GM21515 (cell line): ENCODE measurements around the gene HLA-DPA1.
"Not testable (repeated sequence)": the region's sequence is repeated elsewhere in the genome, so short reads cannot be mapped to it uniquely, and the experiment has no call there.

Source experiments
- ATAC-seq: cut with Tn5 transposase; IDR thresholded peaks from one replicate; pipeline ENCODE4 v1.9.1; 2021; ENCODE audit not compliant: unreplicated experiment

Gene HLA-DPA1

GRCh38 chr6:33073431-33073871 is at the start of gene HLA-DPA1:
TSS of gene HLA-DPA1 (minus strand) at chr6:33073649.
- peak; percentile 63 for ATAC-seq

GRCh38 chr6:33123181-33123580 is 49.7 kb upstream of the HLA-DPA1 start:
- ATAC-seq = no peak

- ATAC-seq = no peak
Observed at GRCh38 chr6:33120001-33120400, 46.6 kb upstream of the HLA-DPA1 start.

GRCh38 chr6:33118525-33119123 is 45.2 kb upstream of the HLA-DPA1 start:
- no peak for ATAC-seq

GRCh38 chr6:33117811-33118277 is 44.4 kb upstream of the HLA-DPA1 start:
- no peak for ATAC-seq

GRCh38 chr6:33116841-33117711 is 43.6 kb upstream of the HLA-DPA1 start:
- no peak for ATAC-seq

GRCh38 chr6:33116417-33116816 is 43.0 kb upstream of the HLA-DPA1 start:
- no peak for ATAC-seq

- no peak for ATAC-seq
Observed at GRCh38 chr6:33114406-33114805, 41.0 kb upstream of the HLA-DPA1 start.

GRCh38 chr6:33113755-33114154 is 40.3 kb upstream of the HLA-DPA1 start:
- no peak for ATAC-seq

GRCh38 chr6:33112148-33112547 is 38.7 kb upstream of the HLA-DPA1 start:
- peak; percentile 71 for ATAC-seq

- no peak for ATAC-seq
Observed at GRCh38 chr6:33108307-33108706, 34.9 kb upstream of the HLA-DPA1 start.

- no peak for ATAC-seq
Observed at GRCh38 chr6:33107641-33108040, 34.2 kb upstream of the HLA-DPA1 start.

GRCh38 chr6:33105916-33106871 is 32.7 kb upstream of the HLA-DPA1 start:
- ATAC-seq = no peak

- no peak for ATAC-seq
Observed at GRCh38 chr6:33105386-33105785, 31.9 kb upstream of the HLA-DPA1 start.

- ATAC-seq = no peak
Observed at GRCh38 chr6:33104887-33105286, 31.4 kb upstream of the HLA-DPA1 start.

- no peak for ATAC-seq
Observed at GRCh38 chr6:33103776-33104175, 30.3 kb upstream of the HLA-DPA1 start.

- not testable (repeated sequence) for ATAC-seq
Observed at GRCh38 chr6:33101121-33101737, 27.8 kb upstream of the HLA-DPA1 start.

- ATAC-seq = no peak
Observed at GRCh38 chr6:33095681-33096080, 22.2 kb upstream of the HLA-DPA1 start.

- ATAC-seq = no peak
Observed at GRCh38 chr6:33093855-33094254, 20.4 kb upstream of the HLA-DPA1 start.

- ATAC-seq = no peak
Observed at GRCh38 chr6:33092385-33092784, 18.9 kb upstream of the HLA-DPA1 start.

GRCh38 chr6:33091957-33092356 is 18.5 kb upstream of the HLA-DPA1 start:
- ATAC-seq = no peak
